HG02840 (cell line): Measurements from ENCODE around the gene GPR78.

Experiments
- ATAC-seq: cut with Tn5 transposase; IDR thresholded peaks from one replicate; pipeline ENCODE4 v1.9.1; 2021; ENCODE audit warnings: mild to moderate bottlenecking, moderate library complexity, moderate number of reproducible peaks; ENCODE audit not compliant: unreplicated experiment, low FRiP score

GPR78 gene

GRCh38 chr4:8583655-8584025 lies 3.4 kb downstream of the GPR78 start:
- ATAC-seq = no peak

- no peak for ATAC-seq
Observed at GRCh38 chr4:8585186-8585585, 5.0 kb downstream of the GPR78 start.

- no peak for ATAC-seq
Observed at GRCh38 chr4:8585721-8586212, 5.6 kb downstream of the GPR78 start.

GRCh38 chr4:8586246-8586645 lies 6.1 kb downstream of the GPR78 start:
- no peak for ATAC-seq

- ATAC-seq = no peak
Observed at GRCh38 chr4:8586671-8587468, 6.7 kb downstream of the GPR78 start.

- no peak for ATAC-seq
Observed at GRCh38 chr4:8587469-8588195, 7.4 kb downstream of the GPR78 start.

GRCh38 chr4:8588196-8588470 lies 7.9 kb downstream of the GPR78 start:
- ATAC-seq = no peak

GRCh38 chr4:8589336-8589735 lies 9.1 kb downstream of the GPR78 start:
- no peak for ATAC-seq

- no peak for ATAC-seq
Observed at GRCh38 chr4:8589823-8590545, 9.8 kb downstream of the GPR78 start.

- ATAC-seq = no peak
Observed at GRCh38 chr4:8590546-8590880, 10.3 kb downstream of the GPR78 start.

- ATAC-seq = no peak
Observed at GRCh38 chr4:8591114-8591513, 10.9 kb downstream of the GPR78 start.

- ATAC-seq = no peak
Observed at GRCh38 chr4:8591626-8592365, 11.6 kb downstream of the GPR78 start.

GRCh38 chr4:8592366-8593263 lies 12.4 kb downstream of the GPR78 start, which contains the start of gene CPZ:
CPZ (plus strand) TSS chr4:8592765; CDS start chr4:8592834, 69 bp downstream.
- no peak for ATAC-seq

- ATAC-seq = no peak
Observed at GRCh38 chr4:8593264-8594096, 13.3 kb downstream of the GPR78 start.

- ATAC-seq = no peak
Observed at GRCh38 chr4:8594097-8595038, 14.2 kb downstream of the GPR78 start.

- no peak for ATAC-seq
Observed at GRCh38 chr4:8595237-8596087, 15.3 kb downstream of the GPR78 start.

GRCh38 chr4:8596891-8597290 lies 16.7 kb downstream of the GPR78 start:
- no peak for ATAC-seq
